Hypothalamus (tissue), 51 donors: Measurements from ENCODE around the gene ZNF484.
"Not testable (repeated sequence)": the region's sequence is repeated elsewhere in the genome, so short reads cannot be mapped to it uniquely, and the experiment has no call there.

Experiments used
- DNase-seq, 51 donors: peaks; one replicate each; lab custom pipeline; 2025; lab: John Stamatoyannopoulos, UW

Gene ZNF484

DNA sequence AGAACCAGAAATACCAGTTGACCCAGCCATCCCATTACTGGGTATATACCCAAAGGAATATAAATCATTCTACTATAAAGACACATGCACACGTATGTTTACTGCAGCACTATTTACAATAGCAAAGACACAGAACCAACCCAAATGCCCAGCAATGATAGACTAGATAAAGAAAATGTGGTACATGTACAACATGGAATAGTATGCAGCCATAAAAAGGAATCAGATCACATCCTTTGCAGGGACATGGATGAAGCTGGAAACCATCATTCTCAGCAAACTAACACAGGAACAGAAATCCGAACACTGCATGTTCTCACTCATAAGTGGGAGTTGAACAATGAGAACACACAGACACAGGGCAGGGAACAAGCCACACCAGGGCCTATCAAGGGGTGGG lies 11.2 kb downstream of the ZNF484 start:
- DNase-seq: not testable (repeated sequence)

DNA sequence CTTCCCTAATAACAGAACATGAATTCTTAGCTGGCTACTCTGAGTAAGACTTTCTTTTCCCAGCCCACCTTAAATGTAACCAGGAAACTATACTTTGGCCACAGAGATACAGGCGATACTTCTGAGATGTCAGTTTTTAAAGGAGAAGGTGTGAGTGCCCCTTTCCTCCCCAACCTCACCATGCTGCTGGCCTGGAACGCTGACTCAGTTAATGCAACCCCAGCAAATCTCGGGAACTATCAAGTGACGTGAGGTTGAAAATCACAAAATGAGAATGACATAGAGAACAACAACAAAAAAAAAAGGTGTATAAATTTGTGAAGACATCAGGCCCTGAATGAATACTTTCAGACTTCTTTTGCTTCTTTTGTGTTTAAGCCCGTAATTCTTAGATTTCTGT lies 13.7 kb downstream of the ZNF484 start:
- no peak for DNase-seq

DNA sequence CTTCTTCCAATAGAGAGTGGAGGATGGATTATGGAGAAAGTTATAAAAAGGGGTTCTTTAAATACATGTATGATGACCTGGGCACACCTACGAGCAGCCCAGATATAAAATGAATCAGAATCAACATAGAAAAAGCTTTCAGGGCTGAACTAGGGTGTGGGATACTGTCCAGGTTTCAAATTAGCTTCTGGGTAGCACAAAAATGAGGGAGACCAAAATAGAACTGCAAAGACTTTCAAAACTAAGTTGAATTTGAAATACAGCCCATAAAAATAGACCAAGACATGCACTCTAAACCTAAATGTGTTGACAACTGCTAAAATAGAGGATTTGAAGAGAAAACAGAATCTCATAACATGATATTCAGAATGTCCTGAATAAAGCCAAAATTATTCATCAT lies 17.0 kb downstream of the ZNF484 start:
- DNase-seq: no peak

DNA sequence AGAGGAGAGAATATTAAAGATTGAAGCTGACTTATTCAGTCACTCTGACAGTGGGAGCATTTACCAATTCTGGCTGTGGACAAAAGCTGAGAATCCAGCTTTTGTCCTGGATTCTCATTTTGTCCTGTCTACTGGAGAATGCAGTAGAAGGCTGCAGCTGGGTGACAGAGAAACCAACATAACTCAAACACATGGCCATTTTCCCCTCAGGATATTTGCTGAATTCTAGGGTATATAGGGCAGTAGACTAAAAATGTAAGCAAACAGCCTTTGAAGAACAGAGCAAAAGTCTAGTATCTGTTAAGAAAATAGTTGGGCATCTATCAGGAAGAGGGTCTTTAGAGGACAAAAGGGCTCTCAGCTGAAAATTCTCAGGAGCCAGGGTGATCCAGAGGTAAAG lies 20.6 kb downstream of the ZNF484 start:
- no peak for DNase-seq

DNA sequence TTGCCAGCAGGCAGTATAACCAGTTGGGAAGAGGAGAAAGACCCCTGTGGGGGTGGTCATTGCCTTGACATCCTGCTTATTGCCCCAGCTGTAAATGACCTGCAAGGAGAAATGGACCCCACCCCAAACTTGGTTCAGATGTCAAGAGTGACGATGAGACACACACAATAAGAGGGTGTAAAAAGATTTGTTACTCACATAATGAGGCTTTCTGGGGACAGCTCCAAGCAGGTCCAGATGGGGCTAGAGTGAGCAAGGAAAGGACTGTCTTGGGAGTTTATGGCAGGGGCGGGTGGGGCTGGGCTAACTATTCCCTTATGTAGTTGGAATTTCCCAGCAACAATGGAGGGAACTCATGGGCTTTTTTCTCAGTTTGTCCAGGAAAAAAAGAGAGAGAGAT lies 24.1 kb downstream of the ZNF484 start:
- DNase-seq: no peak

DNA sequence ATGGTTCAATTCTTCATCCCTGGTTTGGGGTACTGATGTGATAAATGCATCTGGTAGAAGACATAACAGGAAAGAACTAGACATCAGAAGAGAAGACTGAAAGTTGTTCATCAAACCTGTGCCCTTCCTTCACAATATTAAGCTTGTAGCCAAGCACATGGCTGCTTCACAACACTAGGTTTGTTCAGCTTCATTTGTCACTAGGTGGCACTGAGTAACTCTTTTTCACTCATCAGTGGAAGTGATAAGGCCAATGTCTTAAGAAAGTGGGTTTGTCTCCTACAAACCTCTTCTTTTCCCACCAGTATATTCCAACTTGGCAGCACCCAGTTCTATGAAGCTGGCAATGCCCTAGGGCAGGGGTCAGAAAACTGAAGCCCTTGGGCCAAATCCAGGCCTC lies 26.9 kb downstream of the ZNF484 start:
- DNase-seq: no peak

DNA sequence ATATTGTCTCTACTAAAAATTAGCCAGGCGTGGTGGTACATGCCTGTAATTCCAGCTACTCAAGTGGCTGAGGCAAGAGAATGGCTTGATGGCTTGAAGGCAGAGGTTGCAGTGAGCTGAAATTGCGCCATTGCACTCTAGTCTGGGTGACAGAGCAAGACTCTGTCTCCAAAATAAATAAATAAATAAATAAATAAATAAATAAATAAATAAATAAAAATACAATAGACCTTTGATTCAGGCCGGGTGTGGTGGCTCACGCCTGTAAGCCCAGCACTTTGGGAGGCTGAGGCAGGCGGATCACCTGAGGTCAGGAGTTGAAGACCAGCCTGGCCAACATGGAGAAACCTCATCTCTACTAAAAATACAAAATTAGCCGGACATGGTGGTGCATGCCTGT lies 29.1 kb downstream of the ZNF484 start:
- DNase-seq: not testable (repeated sequence)

DNA sequence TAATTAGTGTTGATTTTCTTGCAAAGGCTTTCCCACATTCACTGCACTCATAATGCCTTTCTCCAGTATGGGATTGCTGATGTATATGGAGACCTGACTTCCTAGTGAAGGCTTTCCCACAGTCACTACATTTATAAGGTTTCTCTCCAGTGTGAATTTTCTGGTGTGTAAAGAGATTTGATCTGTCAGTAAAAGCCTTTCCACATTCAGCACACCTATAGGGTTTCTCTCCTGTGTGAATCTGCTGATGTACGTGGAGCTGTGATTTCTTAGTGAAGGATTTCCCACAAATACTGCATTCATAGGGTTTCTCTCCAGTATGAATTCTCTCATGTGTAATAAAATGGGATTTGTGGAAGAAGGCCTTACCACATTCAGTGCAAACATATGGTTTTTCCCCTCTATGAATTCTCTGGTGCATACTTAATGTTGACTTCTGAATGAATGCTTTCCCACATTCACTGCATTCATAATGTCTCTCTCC lies 31.1 kb downstream of the ZNF484 start:
- no peak for DNase-seq

DNA sequence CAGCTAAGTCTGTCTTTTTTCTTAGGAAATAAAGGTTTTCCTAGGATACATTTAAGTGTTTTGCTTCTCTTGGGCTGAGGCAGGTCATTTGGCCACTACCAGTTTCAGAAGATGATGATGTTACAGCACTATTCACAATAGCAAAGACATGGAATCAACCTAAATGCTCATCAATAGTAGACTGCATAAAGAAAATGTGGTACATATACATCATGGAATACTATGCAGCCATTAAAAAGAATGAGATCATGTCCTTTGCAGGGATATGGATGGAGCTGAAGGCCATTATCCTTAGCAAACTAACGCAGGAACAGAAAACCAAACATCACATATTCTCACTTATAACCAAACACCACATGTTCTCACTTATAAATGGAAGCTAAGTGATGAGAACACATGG lies 39.4 kb downstream of the ZNF484 start:
- DNase-seq: not testable (repeated sequence)

DNA sequence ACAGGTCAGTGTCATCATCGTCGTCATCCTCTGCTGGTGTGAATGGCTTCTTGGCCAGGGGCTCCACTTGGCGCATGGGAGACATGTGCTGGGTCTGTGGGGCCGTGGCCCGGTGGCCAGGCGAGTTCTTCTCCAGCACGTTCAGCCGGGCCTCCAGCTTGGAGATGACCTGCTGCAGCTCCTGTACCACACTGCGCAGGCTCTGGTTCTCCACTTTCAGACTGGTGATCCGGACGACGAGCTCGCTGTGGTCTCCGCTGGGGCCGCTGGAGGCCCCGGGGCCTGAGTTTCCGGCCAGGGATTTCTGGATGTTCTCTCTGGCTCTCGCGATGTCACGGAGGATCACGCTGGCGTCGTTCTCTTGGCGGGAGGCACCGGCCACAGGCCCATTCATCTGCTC lies 40.6 kb downstream of the ZNF484 start:
- no peak for DNase-seq

DNA sequence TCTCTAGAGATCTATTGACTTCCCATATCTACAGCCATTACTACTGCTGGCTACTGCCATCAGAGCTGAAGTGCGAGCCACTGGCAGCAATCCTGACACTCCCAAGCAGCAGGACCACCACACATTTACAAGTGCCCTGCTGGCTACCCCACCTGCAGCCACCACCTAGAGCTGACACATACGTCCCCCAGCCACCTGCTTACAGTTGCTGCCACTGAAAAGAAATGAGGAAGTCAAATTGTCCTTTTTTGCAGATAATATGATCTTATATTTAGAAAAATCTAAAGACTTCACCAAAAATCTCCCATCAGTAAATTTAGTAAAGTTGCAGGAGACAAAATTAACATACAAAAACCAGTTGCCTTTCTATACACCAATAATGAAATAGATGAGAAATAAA lies 48.4 kb downstream of the ZNF484 start:
- DNase-seq: no peak

DNA sequence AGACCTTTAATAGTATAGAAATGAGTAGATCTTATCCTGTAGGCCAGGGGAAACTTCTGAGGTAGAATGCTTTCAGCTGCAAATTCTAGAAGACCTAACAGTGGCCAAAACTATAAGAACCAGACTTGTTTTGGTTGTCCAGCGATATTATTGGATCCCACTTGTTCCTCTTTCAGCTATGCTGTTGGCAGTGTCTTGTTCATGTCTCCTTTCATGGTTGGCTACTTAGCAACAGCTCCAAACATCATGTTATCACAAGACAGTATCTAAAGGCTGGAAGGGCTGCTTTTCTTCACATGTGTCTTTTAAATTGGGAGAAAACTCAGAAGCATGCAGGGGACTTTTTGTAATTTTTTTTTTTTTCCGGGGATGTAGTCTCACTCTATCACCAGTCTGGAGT lies 52.8 kb downstream of the ZNF484 start:
- not testable (repeated sequence) for DNase-seq

DNA sequence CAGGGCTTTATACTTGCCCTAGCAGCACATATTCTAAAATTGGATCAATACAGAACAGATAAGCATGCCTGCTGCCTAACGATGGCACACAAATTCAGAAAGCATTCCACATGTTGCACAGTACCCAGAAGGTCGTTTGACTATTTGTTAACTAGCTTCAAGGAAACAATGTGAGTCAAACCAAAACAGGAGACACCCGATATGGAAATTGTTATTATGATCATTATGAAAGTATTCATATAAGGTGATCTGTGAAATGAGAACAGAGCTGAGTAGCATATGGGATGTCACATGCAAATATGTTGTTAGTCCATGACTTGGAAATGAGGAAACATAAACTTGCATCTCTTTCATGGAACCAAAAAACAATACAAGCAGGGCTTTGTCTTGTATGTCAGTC lies 56.9 kb downstream of the ZNF484 start:
- DNase-seq: no peak

DNA sequence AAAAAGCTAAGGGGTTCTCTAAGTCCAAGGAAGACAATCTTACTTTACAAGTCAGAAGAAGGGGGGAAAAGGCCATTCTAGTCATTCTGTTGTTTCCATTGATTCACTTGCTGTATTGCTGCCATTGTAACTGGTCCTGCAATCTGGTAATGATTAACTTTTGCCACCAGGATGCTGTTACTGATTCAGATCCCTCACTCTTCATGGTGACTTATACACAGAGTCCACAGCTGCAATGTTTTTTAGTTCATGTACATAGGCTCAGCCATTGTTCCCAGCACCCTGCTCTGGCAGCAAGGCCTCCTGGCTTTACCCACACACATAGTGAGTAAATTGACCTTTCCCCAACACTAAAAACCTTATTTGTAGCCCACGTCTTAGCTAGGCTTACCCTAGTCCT lies 57.9 kb downstream of the ZNF484 start:
- not testable (repeated sequence) for DNase-seq

DNA sequence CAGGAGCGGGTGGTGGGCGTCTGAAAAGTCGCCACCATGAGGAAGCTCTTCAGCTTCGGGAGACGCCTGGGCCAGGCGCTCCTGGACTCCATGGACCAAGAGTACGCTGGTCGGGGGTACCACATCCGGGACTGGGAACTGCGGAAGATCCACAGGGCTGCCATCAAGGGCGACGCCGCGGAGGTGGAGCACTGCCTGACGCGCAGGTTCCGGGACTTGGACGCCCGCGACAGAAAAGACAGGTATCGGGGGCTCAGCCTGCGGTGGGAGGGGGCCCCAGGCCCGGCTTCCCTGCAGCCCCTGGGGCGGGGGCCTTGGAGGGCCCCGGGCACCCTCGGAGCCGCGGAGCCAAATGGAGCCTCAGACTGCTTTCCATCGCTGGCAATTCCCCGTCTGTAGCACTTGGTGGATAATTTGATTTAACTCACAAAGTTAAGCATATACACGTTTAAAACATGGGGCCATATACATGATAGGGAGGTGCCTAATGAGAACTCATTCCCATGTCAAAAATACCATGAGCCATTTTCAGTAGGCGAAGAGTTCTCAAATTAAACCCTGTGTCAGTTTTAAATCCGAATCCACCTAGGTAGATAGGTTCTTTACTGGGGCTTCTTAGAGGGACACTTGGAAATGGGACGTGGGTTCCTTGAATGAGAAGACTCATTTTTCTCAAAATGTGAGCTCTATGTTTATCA lies 68.1 kb downstream of the ZNF484 start:
- DNase-seq: not testable (repeated sequence)

DNA sequence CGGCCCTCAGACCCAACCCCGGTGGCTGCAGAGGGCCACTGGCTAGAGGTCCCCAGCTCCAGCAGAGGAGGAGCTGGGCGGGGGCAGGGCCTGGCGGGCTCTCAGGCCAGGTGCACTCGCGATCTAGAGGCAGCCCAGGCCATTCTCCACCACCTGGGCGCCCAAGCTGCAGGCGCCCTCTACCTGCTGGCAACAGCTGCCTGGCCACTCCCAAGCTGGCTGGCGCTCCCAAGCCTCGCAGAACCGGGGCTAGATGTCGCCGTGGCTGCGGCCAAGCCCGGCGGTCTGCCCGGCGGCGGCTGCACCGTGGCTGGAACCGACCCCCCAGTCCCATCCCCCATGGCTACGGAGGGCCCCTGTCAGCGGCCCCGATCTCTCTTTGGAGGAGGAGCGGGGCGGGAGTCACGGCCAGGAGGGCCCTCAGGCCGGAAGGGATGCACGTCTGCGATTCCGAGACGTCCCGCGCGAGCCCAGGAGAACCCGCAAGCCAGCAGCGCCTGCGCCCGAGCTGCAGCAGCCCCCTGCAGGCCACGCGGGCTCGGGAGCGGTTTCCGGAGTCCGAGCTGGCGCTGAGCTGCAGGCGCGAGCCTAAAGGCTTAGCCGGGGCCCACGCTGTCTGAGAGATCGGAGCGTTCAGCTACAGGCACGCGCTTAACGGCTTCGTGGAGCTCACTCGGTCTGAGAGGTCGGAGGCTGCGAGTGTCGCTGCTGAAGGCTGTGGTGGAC lies 68.9 kb downstream of the ZNF484 start:
- peak in 14 of 51 donors; percentile 10 to 52 (median 29) for DNase-seq

DNA sequence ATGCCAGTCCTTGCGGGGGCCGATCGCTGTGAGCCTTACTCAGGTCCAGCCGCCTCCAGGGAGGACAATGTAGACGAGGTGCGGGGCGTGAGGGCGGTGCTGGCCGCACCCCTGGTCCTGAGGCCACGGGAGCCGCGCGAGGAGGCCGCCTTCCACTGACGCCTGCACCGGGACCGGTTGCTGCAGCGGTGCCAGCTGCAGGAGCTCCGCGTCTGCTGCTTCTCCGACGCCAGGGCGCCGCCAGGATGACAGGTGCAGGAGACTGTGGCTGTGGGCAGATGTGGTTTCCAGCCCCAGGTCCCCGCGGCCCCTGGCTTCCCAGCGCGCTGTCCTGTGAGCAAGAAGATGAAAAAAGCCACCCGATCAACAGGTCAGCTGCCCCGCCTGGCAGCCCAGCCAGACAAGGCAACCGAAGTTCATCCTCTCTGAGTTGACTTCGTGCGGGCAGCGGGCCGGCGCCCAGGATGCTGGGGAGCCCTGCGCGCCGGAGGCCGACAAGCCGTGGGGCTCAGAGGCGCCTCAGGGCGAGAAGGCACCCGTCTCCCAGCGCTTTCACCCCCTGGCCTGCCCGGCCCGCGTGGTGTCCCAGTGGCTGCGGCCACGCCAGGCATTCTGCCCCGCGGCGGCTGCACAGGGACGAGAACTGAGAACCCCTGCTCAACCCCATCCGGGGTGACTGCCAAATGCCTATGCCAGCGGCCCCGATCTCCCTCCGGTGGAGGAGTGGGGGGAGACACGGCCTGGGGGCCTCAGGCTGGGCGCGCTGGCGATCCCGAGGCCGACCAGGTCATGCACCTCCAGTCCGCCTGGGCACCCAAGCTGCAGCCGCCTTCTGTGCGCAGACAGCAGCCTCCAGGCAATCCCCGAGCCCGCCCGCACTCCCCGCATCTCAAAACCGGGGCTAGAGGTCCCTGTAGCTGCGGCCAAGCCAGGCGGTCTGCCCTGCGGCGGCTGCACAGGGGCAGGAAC lies 69.8 kb downstream of the ZNF484 start:
- DNase-seq: peak in 1 of 51 donors; percentile 9

DNA sequence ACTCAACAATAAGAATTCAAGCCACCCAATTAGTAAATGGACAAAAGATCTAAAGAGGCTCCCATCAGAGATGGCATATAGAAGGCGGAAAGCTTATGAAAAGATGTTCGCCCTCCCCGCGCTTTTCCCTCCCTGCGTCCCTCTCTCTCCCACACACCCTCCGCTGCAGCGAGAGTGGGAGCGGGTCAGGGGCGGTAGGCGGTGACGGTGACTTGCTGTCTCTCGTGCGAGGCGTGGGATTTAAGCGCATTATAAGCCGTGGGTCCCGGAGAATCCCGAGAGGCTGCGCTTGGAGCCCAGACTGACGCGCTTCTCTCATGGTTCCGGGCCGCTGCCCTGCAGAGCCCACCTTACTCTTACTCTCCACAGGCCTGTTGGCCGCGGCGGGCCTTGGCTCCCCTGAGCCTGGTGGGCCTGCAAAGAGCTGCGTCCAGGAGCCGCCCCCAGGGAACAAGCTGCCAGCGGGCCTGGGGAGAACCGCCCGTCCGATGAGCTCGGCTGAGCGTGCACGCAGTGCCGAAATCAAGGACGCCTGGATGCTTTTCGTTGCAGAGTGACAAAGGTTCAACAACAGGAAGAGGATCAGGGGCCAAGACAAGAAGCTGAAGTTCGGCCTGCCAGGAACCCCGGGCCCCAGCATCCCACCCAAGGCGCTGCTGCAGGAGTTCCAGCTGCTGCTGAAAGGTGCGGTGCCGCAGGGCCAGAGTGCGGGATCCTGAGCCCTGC lies 70.6 kb downstream of the ZNF484 start:
- DNase-seq: no peak

DNA sequence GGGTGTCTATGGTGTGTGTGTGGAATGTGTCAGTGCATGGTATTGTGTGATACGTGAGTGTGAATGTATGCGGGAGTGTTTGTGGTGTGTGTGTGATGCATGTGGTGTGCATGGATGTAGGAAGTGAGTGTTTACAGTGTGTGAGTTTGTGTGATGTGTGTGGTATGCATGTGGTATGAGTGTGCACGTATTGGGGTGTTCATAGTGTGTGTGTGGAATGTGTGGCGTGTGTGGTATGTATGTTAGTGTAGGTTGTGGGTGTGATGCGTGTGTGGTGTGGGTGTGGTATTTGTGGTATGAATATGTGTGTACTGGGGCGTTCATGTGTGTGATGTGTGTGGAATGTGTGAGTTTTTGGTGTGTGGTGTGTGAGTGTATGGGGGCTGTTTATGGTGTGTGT lies 73.1 kb downstream of the ZNF484 start:
- no peak for DNase-seq

DNA sequence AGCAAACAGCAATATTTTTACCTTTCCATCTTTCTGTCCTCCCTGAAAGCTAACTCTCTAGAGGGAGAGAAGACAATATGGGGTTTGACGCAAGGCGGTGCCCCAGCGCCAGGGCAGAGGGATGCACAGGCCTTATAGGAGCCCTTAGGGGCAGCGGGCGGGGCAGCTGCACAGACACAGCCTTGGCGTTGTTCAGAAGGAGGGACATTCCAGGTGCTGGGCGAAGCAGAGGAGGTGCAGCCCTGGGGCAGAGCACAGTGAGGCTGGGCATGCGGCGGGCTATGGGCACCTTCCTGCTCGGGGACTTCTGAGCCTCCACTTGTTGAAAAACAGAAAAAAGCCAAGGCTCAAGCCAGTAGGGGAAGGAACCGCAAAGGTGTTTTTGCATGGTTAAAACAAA lies 79.5 kb downstream of the ZNF484 start:
- DNase-seq: no peak
